A549 (cell line): ENCODE data around the gene HOXB4. TPM values are rescaled to one million over a fixed set of nuclear protein-coding genes. Genes with fewer than 3 reads are reported as not detected.

ENCODE experiments used
- ATAC-seq, 2 experiments: fragments of 200-7000 bp in 1 of 2; fragments of >200 bp in 1 of 2; cut with Nextera tagmentation in 1 of 2; cut with Tn5 transposase in 1 of 2; 3 replicates each; pipeline versions ENCODE4 v1.8.0 to v1.9.1; 2018 to 2020; ENCODE audit warnings: mild to moderate bottlenecking in 1 of 2, moderate library complexity in 1 of 2
- CTCF ChIA-PET: fragments of 300-600 bp; sonication (Branson Sonifier 250); formaldehyde crosslinking; extraction: SDS; loops from one replicate; lab custom pipeline; 2021; ENCODE audit warnings: antibody characterized with exemption, inconsistent platforms; lab: Yijun Ruan, JAX
- POLR2A ChIA-PET: fragments of 350-600 bp; formaldehyde crosslinking; extraction: SDS; loops from one replicate; lab custom pipeline; 2021; ENCODE audit warnings: antibody characterized with exemption, inconsistent platforms; lab: Yijun Ruan, JAX
- DNase-seq, 2 experiments: peaks; one replicate each; pipeline versions ENCODE4 v3.0.0 to v3.0.0-alpha.2; 2011 to 2016; ENCODE audit warnings: low read depth in 1 of 2, low spot score in 1 of 2
- FAIRE-seq: peaks from 2 replicates; lab custom pipeline; 2011; peaks lifted over from hg19 to GRCh38; lab: Jason Lieb, UNC
- H3K27ac ChIP-seq, 2 experiments: fragments of >200 bp; sonication (Bioruptor Twin); formaldehyde crosslinking; 3 replicates each; pipeline ENCODE4 v1.5.1; 2016 to 2017
- H3K4me1 ChIP-seq: fragments of >200 bp; sonication (Bioruptor Twin); formaldehyde crosslinking; 3 replicates; pipeline ENCODE4 v1.6.1; 2016
- H3K4me2 ChIP-seq: fragments of >200 bp; sonication (Bioruptor Twin); formaldehyde crosslinking; 3 replicates; pipeline ENCODE4 v1.6.1; 2016
- H3K4me3 ChIP-seq: fragments of >200 bp; sonication (Bioruptor Twin); formaldehyde crosslinking; 3 replicates; pipeline ENCODE4 v1.5.1; 2016
- H3K9me3 ChIP-seq: fragments of >200 bp; sonication (Bioruptor Twin); formaldehyde crosslinking; 3 replicates; pipeline ENCODE4 v1.6.1; 2016
- CBX2 ChIP-seq: fragments of 200-600 bp; sonication (generic); IDR thresholded peaks from 2 replicates; pipeline ENCODE4 v1.6.1; 2016; ENCODE audit warnings: low read depth, mild to moderate bottlenecking, borderline replicate concordance
- E2F6 ChIP-seq: IDR thresholded peaks from 2 replicates; pipeline ENCODE4 v1.6.1; 2012; ENCODE audit warnings: low read depth, borderline replicate concordance
- FOXS1 ChIP-seq: fragments of 250-450 bp; sonication (Bioruptor Pico); IDR thresholded peaks from 2 replicates; pipeline ENCODE4 v1.5.0; 2020; ENCODE audit warnings: mild to moderate bottlenecking, moderate library complexity
- GATA3 ChIP-seq: IDR thresholded peaks from 2 replicates; pipeline ENCODE4 v1.6.1; 2012; ENCODE audit warnings: borderline replicate concordance
- KDM1A ChIP-seq: fragments of 200-600 bp; sonication (generic); IDR thresholded peaks from 2 replicates; pipeline ENCODE4 v1.6.1; 2016; ENCODE audit warnings: low read depth, mild to moderate bottlenecking
- MAX ChIP-seq: IDR thresholded peaks from 2 replicates; pipeline ENCODE4 v1.6.1; 2012
- PBX3 ChIP-seq: IDR thresholded peaks from 2 replicates; pipeline ENCODE4 v1.6.1; 2012
- POLR2A ChIP-seq: IDR thresholded peaks from 2 replicates; pipeline ENCODE4 v1.6.1; 2012; ENCODE audit warnings: mild to moderate bottlenecking, low read length
- REST ChIP-seq: fragments of 200-600 bp; sonication (generic); IDR thresholded peaks from 2 replicates; pipeline ENCODE4 v1.6.1; 2016; ENCODE audit warnings: antibody characterized with exemption, mild to moderate bottlenecking, moderate library complexity
- RFX5 ChIP-seq: fragments of 450-650 bp; IDR thresholded peaks from 2 replicates; pipeline ENCODE4 v1.7.1; 2014; ENCODE audit warnings: antibody characterized with exemption, mild to moderate bottlenecking, moderate library complexity
- RNF2 ChIP-seq: fragments of 200-600 bp; sonication (generic); IDR thresholded peaks from 2 replicates; pipeline ENCODE4 v1.6.1; 2016; ENCODE audit warnings: low read depth, mild to moderate bottlenecking, antibody characterized with exemption, moderate library complexity, borderline replicate concordance
- SMC3 ChIP-seq: fragments of >200 bp; sonication (Bioruptor Twin); formaldehyde crosslinking; IDR thresholded peaks from 3 replicates; pipeline ENCODE4 v1.6.1; 2018; ENCODE audit warnings: inconsistent platforms
- ZFP36 ChIP-seq: fragments of 450-650 bp; IDR thresholded peaks from 2 replicates; pipeline ENCODE4 v1.6.1; 2014; ENCODE audit warnings: borderline replicate concordance; ENCODE audit not compliant: partially characterized antibody
- ZNF302 ChIP-seq: fragments of 250-450 bp; sonication (Bioruptor Pico); IDR thresholded peaks from 2 replicates; pipeline ENCODE4 v1.9.0; 2021; ENCODE audit warnings: inconsistent platforms, mild to moderate bottlenecking, moderate library complexity
- WGBS: methylation state at CpG from one replicate; pipeline ENCODE4 v1.1.6; 2017; ENCODE audit errors: missing lambda C conversion rate; 5-methylcytosine and 5-hydroxymethylcytosine counted together
- polyA plus RNA-seq, 4 experiments: library from polyadenylated mRNA; depleted of rRNA in 3 of 4; stranded (reverse); fragments of >200 nt; fragmentation: RNase III in 1 of 4; extraction: RNeasy Plus Mini Kit Qiagen cat#74134 plus additional on column Dnase treatment in 1 of 4; gene quantifications; 2 replicates in 3 of 4; 3 replicates in 1 of 4; pipeline ENCODE4 v1.2.3, GENCODE V29; 2011 to 2017

The HOXB4 gene
- polyA plus RNA-seq, 2 of the 4 experiments (the other 2 are of a cell fraction): 0.30 to 0.74 TPM

- peaks cover 12% of the 10 kb centered on the region for H3K4me1 ChIP-seq
- DNase-seq (peak in 1 of 2 experiments; percentile 39), FAIRE-seq (no peak), ATAC-seq (no peak)
- peak within 1 kb of the TSS; percentile 74 for H3K4me3 ChIP-seq
- TF ChIP-seq FOXS1 (CRISPR knock-in tag) (no peak), SMC3 (no peak), KDM1A (no peak), PBX3 (no peak), GATA3 (no peak), ZNF302 (CRISPR knock-in tag) (no peak), REST (no peak)
- CTCF ChIA-PET: interaction anchor here (0.8 to 4.8 kb wide), 21 partner anchors 8 to 597 kb away, joined by 3 to 37 read pairs (median 4); partner anchors contain the start of gene HOXB9
- H3K4me2 ChIP-seq: peak within 1 kb of the TSS; percentile 98
- H3K27ac ChIP-seq: peak within 1 kb of the TSS; percentile 93 to 99
- POLR2A ChIA-PET: interaction anchor here (2.9 kb wide), 1 partner anchor 10 kb away, joined by 30 read pairs; the partner anchor contains the start of gene HOXB9
- H3K9me3 ChIP-seq: no peaks in the 10 kb centered on the region
- WGBS: 66% methylated on average over 41 of the region's 41 CpGs
Observed at GRCh38 chr17:48615047-48615962, 37.2 kb upstream of the HOXB4 start, which contains the start of gene HOXB8. TSS of gene HOXB8 (minus strand) at chr17:48615292. CDS start at chr17:48614704, 588 bp downstream.

GRCh38 chr17:48613862-48614694, 35.9 kb upstream of the HOXB4 start:
- 1% methylated on average over 49 of the region's 55 CpGs for WGBS
- DNase-seq: peak; percentile 64 to 71
- FAIRE-seq: no peak
- Histone ChIP-seq H3K9me3 (no peaks in the 10 kb centered on the region), H3K4me1 (peaks cover 20% of the 10 kb centered on the region), H3K27ac (peak overlapping the region; percentile 93 to 99), H3K4me3 (peak overlapping the region; percentile 74), H3K4me2 (peak overlapping the region; percentile 98)
- peak; percentile 27 to 54 for ATAC-seq
- CTCF ChIA-PET: interaction anchor here (0.8 to 3.0 kb wide), 22 partner anchors 9 to 596 kb away, joined by 3 to 17 read pairs (median 4); partner anchors contain the start of gene HOXB9
- POLR2A ChIA-PET: interaction anchor here (0.6 to 2.9 kb wide), 5 partner anchors 11 to 566 kb away, joined by 3 to 30 read pairs (median 4); partner anchors contain the start of genes HOXB9 and NFE2L1
- TF ChIP-seq FOXS1 (CRISPR knock-in tag): no peak
- peak; percentile 75; the same call in 1 of the 2 replicates for TF ChIP-seq MAX
- 0 out of 2 replicates have a peak, but pooled peaks have one; percentile 56 for TF ChIP-seq RNF2
- peak; percentile 40; the same call in 1 of the 2 replicates for TF ChIP-seq E2F6
- no peak for TF ChIP-seq RFX5
- TF ChIP-seq ZFP36: peak; percentile 21
- TF ChIP-seq POLR2A: peak; percentile 55
- TF ChIP-seq CBX2: no peak
